ENCODE results near the gene PRSS50.
"Not testable (repeated sequence)": the region's sequence is repeated elsewhere in the genome, so short reads cannot be mapped to it uniquely, and the experiment has no call there.

The PRSS50 gene

GRCh38 chr3:46708401-46709156, 9.1 kb downstream of the PRSS50 start:
- no peak for DNase-seq (ENCODE audit: low read depth)

GRCh38 chr3:46707601-46708011, 10.1 kb downstream of the PRSS50 start:
- DNase-seq (ENCODE audit: low read depth), result no peak

GRCh38 chr3:46706771-46707582, 10.7 kb downstream of the PRSS50 start:
- DNase-seq (ENCODE audit: low read depth), result no peak

GRCh38 chr3:46705751-46706552, 11.7 kb downstream of the PRSS50 start:
- no peak for DNase-seq (ENCODE audit: low read depth)

- peak; percentile 22 for DNase-seq (ENCODE audit: low read depth)
These were observed 12.6 kb downstream of the PRSS50 start for GRCh38 chr3:46705022-46705530.

- not testable (repeated sequence) for DNase-seq (ENCODE audit: low read depth)
These were observed 13.3 kb downstream of the PRSS50 start for GRCh38 chr3:46704346-46704745.

GRCh38 chr3:46703013-46703520, 14.6 kb downstream of the PRSS50 start:
- no peak for DNase-seq (ENCODE audit: low read depth)

GRCh38 chr3:46702246-46703012, 15.2 kb downstream of the PRSS50 start:
- DNase-seq (ENCODE audit: low read depth), result no peak

GRCh38 chr3:46701181-46701939, 16.3 kb downstream of the PRSS50 start, which contains the start of gene TMIE:
TSS of gene TMIE (plus strand) at chr3:46701392. CDS start at chr3:46701488, 96 bp downstream.
- no peak for DNase-seq (ENCODE audit: low read depth)

- DNase-seq (ENCODE audit: low read depth), result no peak
These were observed 16.9 kb downstream of the PRSS50 start for GRCh38 chr3:46700772-46701171.

- DNase-seq (ENCODE audit: low read depth), result no peak
These were observed 17.8 kb downstream of the PRSS50 start for GRCh38 chr3:46699676-46700523.

- DNase-seq (ENCODE audit: low read depth), result no peak
These were observed 21.4 kb downstream of the PRSS50 start for GRCh38 chr3:46695962-46696894.

- no peak for DNase-seq (ENCODE audit: low read depth)
These were observed 22.3 kb downstream of the PRSS50 start for GRCh38 chr3:46695177-46695961.

- DNase-seq (ENCODE audit: low read depth), result no peak
These were observed 23.1 kb downstream of the PRSS50 start for GRCh38 chr3:46694520-46694919.

GRCh38 chr3:46693892-46694226, 23.8 kb downstream of the PRSS50 start:
- DNase-seq (ENCODE audit: low read depth), result peak; percentile 41

GRCh38 chr3:46693038-46693891, 24.4 kb downstream of the PRSS50 start, which contains the start of gene ALS2CL:
TSS of gene ALS2CL (minus strand) at chr3:46693679. CDS start at chr3:46689440, 4,239 bp downstream.
- DNase-seq (ENCODE audit: low read depth), result peak; percentile 71

Measured in T-helper 22 cell (primary cell).